ENCODE measurements around the gene CST4. TPM values are rescaled to one million over a fixed set of nuclear protein-coding genes. Genes with fewer than 3 reads are reported as not detected.

CST4 gene
- total and polyA plus RNA-seq, 7 donors = not detected

Small RNA genes within 50 kb of the gene (small RNA-seq; reads per million reads assigned to genes)
- gene CST2P1 = 0 reads per million in 3 donors

Other genes starting within 250 kb of the CST4 start
- not detected for gene CSTL1, start 249.4 kb downstream of the CST4 start, total RNA-seq
- not detected for gene CSTL1, start 249.4 kb downstream of the CST4 start, polyA plus RNA-seq
- gene CST11, start 236.2 kb downstream of the CST4 start, total RNA-seq = not detected
- gene CST11, start 236.2 kb downstream of the CST4 start, polyA plus RNA-seq = not detected
- not detected for gene CST8, start 197.9 kb downstream of the CST4 start, total RNA-seq
- gene CST8, start 197.9 kb downstream of the CST4 start, polyA plus RNA-seq = not detected
- not detected for gene CST9L, start 120.6 kb downstream of the CST4 start, total RNA-seq
- gene CST9L, start 120.6 kb downstream of the CST4 start, polyA plus RNA-seq = not detected
- not detected for gene CST9, start 83.1 kb downstream of the CST4 start, total RNA-seq
- not detected for gene CST9, start 83.1 kb downstream of the CST4 start, polyA plus RNA-seq
- 1,000 to 10,000 TPM in 3 of 4 donors, 100 to 1,000 TPM in 1; 693 to 1,250 (median 1,143) TPM for gene CST3, start 51.1 kb downstream of the CST4 start, total RNA-seq
- gene CST3, start 51.1 kb downstream of the CST4 start, polyA plus RNA-seq = 100 to 1,000 TPM; 344 to 429 (median 409) TPM
- gene CST1, start 61.9 kb upstream of the CST4 start, total RNA-seq = not detected
- under 1 TPM in 1 of 3 donors, not detected in 2; 0.48 TPM for gene CST1, start 61.9 kb upstream of the CST4 start, polyA plus RNA-seq
- gene CST2, start 137.7 kb upstream of the CST4 start, total RNA-seq = not detected
- gene CST2, start 137.7 kb upstream of the CST4 start, polyA plus RNA-seq = under 1 TPM in 1 of 3 donors, not detected in 2; 0.28 TPM
- not detected for gene CST5, start 190.7 kb upstream of the CST4 start, total RNA-seq
- not detected for gene CST5, start 190.7 kb upstream of the CST4 start, polyA plus RNA-seq

All from sigmoid colon (tissue), 7 donors.